ENCODE measurements around the gene NKAIN2. TPM values are rescaled to one million over a fixed set of nuclear protein-coding genes. Genes with fewer than 3 reads are reported as not detected.
"Not testable (repeated sequence)": the region's sequence is repeated elsewhere in the genome, so short reads cannot be mapped to it uniquely, and the experiment has no call there.

The NKAIN2 gene
- total and polyA plus RNA-seq, 8 donors: 9.5 to 23.4 (median 18.9) TPM; not detected in 2

- no peak for TF ChIP-seq CTCF (IDR thresholded peaks at IDR 0.05)
- intact Hi-C loops (cut with DNase I): no loop called here
- no peak overlapping the region for H3K27ac ChIP-seq
- ATAC-seq: no peak
- H3K36me3 ChIP-seq: no peaks in the 10 kb centered on the region
- H3K9me3 ChIP-seq: no peaks in the 10 kb centered on the region
- no peaks in the 10 kb centered on the region for H3K27me3 ChIP-seq
- DNase-seq: no peak
- no peak overlapping the region for H3K4me3 ChIP-seq
- no peaks in the 10 kb centered on the region for H3K4me1 ChIP-seq
Measured at GRCh38 chr6:123972600-123973294, 169.1 kb downstream of the NKAIN2 start.

- Histone ChIP-seq H3K27ac (no peak overlapping the region), H3K4me1 (no peaks in the 10 kb centered on the region), H3K36me3 (no peaks in the 10 kb centered on the region), H3K4me3 (no peak overlapping the region), H3K27me3 (no peaks in the 10 kb centered on the region), H3K9me3 (no peaks in the 10 kb centered on the region)
- DNase-seq: no peak
- intact Hi-C loops (cut with DNase I): no loop called here
- no peak for ATAC-seq
- TF ChIP-seq CTCF (IDR thresholded peaks at IDR 0.05): no peak
Measured at GRCh38 chr6:123980311-123980710, 176.6 kb downstream of the NKAIN2 start.

- intact Hi-C loops (cut with DNase I): no loop called here
- ATAC-seq: no peak
- Histone ChIP-seq H3K27ac (no peak overlapping the region), H3K9me3 (no peaks in the 10 kb centered on the region), H3K4me3 (no peak overlapping the region), H3K27me3 (no peaks in the 10 kb centered on the region), H3K4me1 (no peaks in the 10 kb centered on the region), H3K36me3 (no peaks in the 10 kb centered on the region)
- DNase-seq: no peak
- TF ChIP-seq CTCF (IDR thresholded peaks at IDR 0.05): no peak
Measured at GRCh38 chr6:123986938-123987337, 183.3 kb downstream of the NKAIN2 start.

- intact Hi-C loops (cut with DNase I); H3K36me3 ChIP-seq; H3K27me3 ChIP-seq; H3K4me1 ChIP-seq; ATAC-seq; H3K4me3 ChIP-seq; DNase-seq; H3K27ac ChIP-seq; H3K9me3 ChIP-seq: not testable (repeated sequence)
Measured at GRCh38 chr6:123989918-123990317, 186.3 kb downstream of the NKAIN2 start.

GRCh38 chr6:123990376-123990775 is 186.7 kb downstream of the NKAIN2 start:
- Histone ChIP-seq H3K4me3 (no peak overlapping the region), H3K27ac (no peak overlapping the region), H3K4me1 (no peaks in the 10 kb centered on the region), H3K9me3 (no peaks in the 10 kb centered on the region), H3K27me3 (no peaks in the 10 kb centered on the region), H3K36me3 (no peaks in the 10 kb centered on the region)
- ATAC-seq (no peak), DNase-seq (no peak)
- intact Hi-C loops (cut with DNase I): no loop called here
- no peak for TF ChIP-seq CTCF (IDR thresholded peaks at IDR 0.05)

GRCh38 chr6:123994168-123994567 is 190.5 kb downstream of the NKAIN2 start:
- ATAC-seq: no peak
- intact Hi-C loops (cut with DNase I): no loop called here
- no peak overlapping the region for H3K27ac ChIP-seq
- no peak for TF ChIP-seq CTCF (IDR thresholded peaks at IDR 0.05)
- no peak overlapping the region for H3K4me3 ChIP-seq
- no peaks in the 10 kb centered on the region for H3K27me3 ChIP-seq
- no peak for DNase-seq
- H3K9me3 ChIP-seq: no peaks in the 10 kb centered on the region
- H3K4me1 ChIP-seq: no peaks in the 10 kb centered on the region
- H3K36me3 ChIP-seq: no peaks in the 10 kb centered on the region
